SK-N-SH (cell line): ENCODE results near the gene PTPDC1.

Experiments
- CHD2 ChIP-seq: fragments of 150-350 bp; IDR thresholded peaks from 2 replicates; pipeline ENCODE4 v1.6.1; 2018; ENCODE audit warnings: low read length; ENCODE audit not compliant: partially characterized antibody
- CTCF ChIP-seq: fragments of 200-600 bp; sonication (generic); IDR thresholded peaks from 2 replicates; pipeline ENCODE4 v1.6.1; 2017; ENCODE audit warnings: antibody characterized with exemption, mild to moderate bottlenecking, moderate library complexity
- ELF1 ChIP-seq: IDR thresholded peaks from 2 replicates; pipeline ENCODE4 v1.4.0; 2012
- EP300 ChIP-seq, 2 experiments: IDR thresholded peaks; 2 replicates each; pipeline versions ENCODE4 v1.4.0 to v1.6.1; 2012; ENCODE audit warnings: borderline replicate concordance in 1 of 2, low read depth in 1 of 2, low read length in 1 of 2
- GABPA ChIP-seq: IDR thresholded peaks from 2 replicates; pipeline ENCODE4 v1.4.0; 2012; ENCODE audit warnings: low read depth, mild to moderate bottlenecking
- MAX ChIP-seq: IDR thresholded peaks from 2 replicates; pipeline ENCODE4 v1.4.0; 2012; ENCODE audit warnings: low read depth
- NFIC ChIP-seq: IDR thresholded peaks from 2 replicates; pipeline ENCODE4 v1.4.0; 2012; ENCODE audit warnings: borderline replicate concordance
- POLR2AphosphoS5 ChIP-seq: IDR thresholded peaks from 2 replicates; pipeline ENCODE4 v1.6.1; 2012; ENCODE audit warnings: low read depth, low read length
- RAD21 ChIP-seq: IDR thresholded peaks from 2 replicates; pipeline ENCODE4 v1.6.1; 2012; ENCODE audit warnings: mild to moderate bottlenecking, low read length
- RCOR1 ChIP-seq: fragments of 150-350 bp; IDR thresholded peaks from 2 replicates; pipeline ENCODE4 v1.6.1; 2017; ENCODE audit warnings: antibody characterized with exemption, low read length
- SIN3A ChIP-seq: IDR thresholded peaks from 2 replicates; pipeline ENCODE4 v1.6.1; 2012; ENCODE audit warnings: low read depth, mild to moderate bottlenecking, low read length, moderate library complexity, borderline replicate concordance
- TAF1 ChIP-seq: IDR thresholded peaks from 2 replicates; pipeline ENCODE4 v1.6.1; 2012; ENCODE audit warnings: low read depth, mild to moderate bottlenecking, low read length, moderate library complexity, borderline replicate concordance
- TEAD4 ChIP-seq: IDR thresholded peaks from 2 replicates; pipeline ENCODE4 v1.4.0; 2012; ENCODE audit warnings: mild to moderate bottlenecking, borderline replicate concordance; ENCODE audit not compliant: insufficient read depth
- TF ChIP-seq, protein P1 (sequence below): IDR thresholded peaks from 2 replicates; pipeline ENCODE4 v1.6.1; 2012; ENCODE audit warnings: mild to moderate bottlenecking, low read depth, low read length, moderate library complexity

GRCh38 chr9:94101162-94101853 lies 17.0 kb downstream of the PTPDC1 start:
- TF ChIP-seq CTCF = no peak
- TF ChIP-seq TEAD4 = no peak
- TF ChIP-seq, protein P1, sequence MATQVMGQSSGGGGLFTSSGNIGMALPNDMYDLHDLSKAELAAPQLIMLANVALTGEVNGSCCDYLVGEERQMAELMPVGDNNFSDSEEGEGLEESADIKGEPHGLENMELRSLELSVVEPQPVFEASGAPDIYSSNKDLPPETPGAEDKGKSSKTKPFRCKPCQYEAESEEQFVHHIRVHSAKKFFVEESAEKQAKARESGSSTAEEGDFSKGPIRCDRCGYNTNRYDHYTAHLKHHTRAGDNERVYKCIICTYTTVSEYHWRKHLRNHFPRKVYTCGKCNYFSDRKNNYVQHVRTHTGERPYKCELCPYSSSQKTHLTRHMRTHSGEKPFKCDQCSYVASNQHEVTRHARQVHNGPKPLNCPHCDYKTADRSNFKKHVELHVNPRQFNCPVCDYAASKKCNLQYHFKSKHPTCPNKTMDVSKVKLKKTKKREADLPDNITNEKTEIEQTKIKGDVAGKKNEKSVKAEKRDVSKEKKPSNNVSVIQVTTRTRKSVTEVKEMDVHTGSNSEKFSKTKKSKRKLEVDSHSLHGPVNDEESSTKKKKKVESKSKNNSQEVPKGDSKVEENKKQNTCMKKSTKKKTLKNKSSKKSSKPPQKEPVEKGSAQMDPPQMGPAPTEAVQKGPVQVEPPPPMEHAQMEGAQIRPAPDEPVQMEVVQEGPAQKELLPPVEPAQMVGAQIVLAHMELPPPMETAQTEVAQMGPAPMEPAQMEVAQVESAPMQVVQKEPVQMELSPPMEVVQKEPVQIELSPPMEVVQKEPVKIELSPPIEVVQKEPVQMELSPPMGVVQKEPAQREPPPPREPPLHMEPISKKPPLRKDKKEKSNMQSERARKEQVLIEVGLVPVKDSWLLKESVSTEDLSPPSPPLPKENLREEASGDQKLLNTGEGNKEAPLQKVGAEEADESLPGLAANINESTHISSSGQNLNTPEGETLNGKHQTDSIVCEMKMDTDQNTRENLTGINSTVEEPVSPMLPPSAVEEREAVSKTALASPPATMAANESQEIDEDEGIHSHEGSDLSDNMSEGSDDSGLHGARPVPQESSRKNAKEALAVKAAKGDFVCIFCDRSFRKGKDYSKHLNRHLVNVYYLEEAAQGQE = no peak
- no peak for TF ChIP-seq POLR2AphosphoS5
- TF ChIP-seq GABPA = no peak
- no peak for TF ChIP-seq ELF1
- TF ChIP-seq SIN3A = no peak
- TF ChIP-seq EP300 (IDR thresholded peaks at IDR 0.05; ENCODE audit: borderline replicate concordance in 1 of 2, low read depth in 1 of 2, low read length in 1 of 2) = no peak
- TF ChIP-seq RCOR1 = no peak
- TF ChIP-seq NFIC = no peak
- no peak for TF ChIP-seq MAX
- TF ChIP-seq TAF1 = no peak
- TF ChIP-seq CHD2 = no peak
- TF ChIP-seq RAD21 = no peak
